ENCODE results near the gene CA4.
"Not testable (repeated sequence)": the region's sequence is repeated elsewhere in the genome, so short reads cannot be mapped to it uniquely, and the experiment has no call there.

The CA4 gene

GRCh38 chr17:60165971-60166370 is 16.2 kb downstream of the CA4 start:
- DNase-seq = no peak
- in situ Hi-C loops (cut with HindIII; ENCODE audit: low pct_ligation_motif_present, low pct_unique_long_range_greater_than_20kb, low sequenced_read_pairs) = no loop called here

- DNase-seq = peak; percentile 44
- in situ Hi-C loops (cut with HindIII; ENCODE audit: low pct_ligation_motif_present, low pct_unique_long_range_greater_than_20kb, low sequenced_read_pairs) = no loop called here
Observed at GRCh38 chr17:60167065-60167741, 17.4 kb downstream of the CA4 start.

GRCh38 chr17:60168654-60169053 is 18.9 kb downstream of the CA4 start:
- in situ Hi-C loops (cut with HindIII; ENCODE audit: low pct_ligation_motif_present, low pct_unique_long_range_greater_than_20kb, low sequenced_read_pairs) = no loop called here

GRCh38 chr17:60169921-60170817 is 20.4 kb downstream of the CA4 start:
- in situ Hi-C loops (cut with HindIII; ENCODE audit: low pct_ligation_motif_present, low pct_unique_long_range_greater_than_20kb, low sequenced_read_pairs) = no loop called here
- DNase-seq = no peak

More at GRCh38 chr17:60168654-60169053, 18.9 kb downstream of the CA4 start:
- DNase-seq = no peak

GRCh38 chr17:60170835-60171752 is 21.3 kb downstream of the CA4 start:
- in situ Hi-C loops (cut with HindIII; ENCODE audit: low pct_ligation_motif_present, low pct_unique_long_range_greater_than_20kb, low sequenced_read_pairs) = no loop called here
- DNase-seq = no peak

GRCh38 chr17:60171753-60172079 is 21.9 kb downstream of the CA4 start:
- in situ Hi-C loops (cut with HindIII; ENCODE audit: low pct_ligation_motif_present, low pct_unique_long_range_greater_than_20kb, low sequenced_read_pairs) = no loop called here
- DNase-seq = no peak

- in situ Hi-C loops (cut with HindIII; ENCODE audit: low pct_ligation_motif_present, low pct_unique_long_range_greater_than_20kb, low sequenced_read_pairs) = no loop called here
- no peak for DNase-seq
Observed at GRCh38 chr17:60173304-60173819, 23.6 kb downstream of the CA4 start.

- in situ Hi-C loops (cut with HindIII; ENCODE audit: low pct_ligation_motif_present, low pct_unique_long_range_greater_than_20kb, low sequenced_read_pairs) = no loop called here
- no peak for DNase-seq
Observed at GRCh38 chr17:60174035-60174434, 24.3 kb downstream of the CA4 start.

GRCh38 chr17:60174767-60175166 is 25.0 kb downstream of the CA4 start:
- in situ Hi-C loops (cut with HindIII; ENCODE audit: low pct_ligation_motif_present, low pct_unique_long_range_greater_than_20kb, low sequenced_read_pairs) = not testable (repeated sequence)
- peak; percentile 30 for DNase-seq

- in situ Hi-C loops (cut with HindIII; ENCODE audit: low pct_ligation_motif_present, low pct_unique_long_range_greater_than_20kb, low sequenced_read_pairs) = not testable (repeated sequence)
Observed at GRCh38 chr17:60176763-60177162, 27.0 kb downstream of the CA4 start.

GRCh38 chr17:60178180-60178579 is 28.4 kb downstream of the CA4 start:
- DNase-seq; in situ Hi-C loops (cut with HindIII; ENCODE audit: low pct_ligation_motif_present, low pct_unique_long_range_greater_than_20kb, low sequenced_read_pairs): not testable (repeated sequence)

More at GRCh38 chr17:60176763-60177162, 27.0 kb downstream of the CA4 start:
- DNase-seq = not testable (repeated sequence)

- in situ Hi-C loops (cut with HindIII; ENCODE audit: low pct_ligation_motif_present, low pct_unique_long_range_greater_than_20kb, low sequenced_read_pairs); DNase-seq: not testable (repeated sequence)
Observed at GRCh38 chr17:60180380-60180779, 30.6 kb downstream of the CA4 start.

GRCh38 chr17:60186372-60186771 is 36.6 kb downstream of the CA4 start:
- DNase-seq; in situ Hi-C loops (cut with HindIII; ENCODE audit: low pct_ligation_motif_present, low pct_unique_long_range_greater_than_20kb, low sequenced_read_pairs): not testable (repeated sequence)

GRCh38 chr17:60186846-60187745 is 37.3 kb downstream of the CA4 start:
- DNase-seq; in situ Hi-C loops (cut with HindIII; ENCODE audit: low pct_ligation_motif_present, low pct_unique_long_range_greater_than_20kb, low sequenced_read_pairs): not testable (repeated sequence)

GRCh38 chr17:60188759-60189158 is 39.0 kb downstream of the CA4 start:
- DNase-seq = no peak
- in situ Hi-C loops (cut with HindIII; ENCODE audit: low pct_ligation_motif_present, low pct_unique_long_range_greater_than_20kb, low sequenced_read_pairs) = no loop called here

- in situ Hi-C loops (cut with HindIII; ENCODE audit: low pct_ligation_motif_present, low pct_unique_long_range_greater_than_20kb, low sequenced_read_pairs); DNase-seq: not testable (repeated sequence)
Observed at GRCh38 chr17:60190032-60190431, 40.3 kb downstream of the CA4 start.

- in situ Hi-C loops (cut with HindIII; ENCODE audit: low pct_ligation_motif_present, low pct_unique_long_range_greater_than_20kb, low sequenced_read_pairs) = not testable (repeated sequence)
Observed at GRCh38 chr17:60193032-60193431, 43.3 kb downstream of the CA4 start.

GRCh38 chr17:60193482-60193881 is 43.7 kb downstream of the CA4 start:
- DNase-seq = no peak
- in situ Hi-C loops (cut with HindIII; ENCODE audit: low pct_ligation_motif_present, low pct_unique_long_range_greater_than_20kb, low sequenced_read_pairs) = no loop called here

More at GRCh38 chr17:60193032-60193431, 43.3 kb downstream of the CA4 start:
- not testable (repeated sequence) for DNase-seq

Data from ACHN (cell line).